ENCODE data around the gene LHFPL3. TPM values are rescaled to one million over a fixed set of nuclear protein-coding genes. Genes with fewer than 3 reads are reported as not detected.

LHFPL3 gene
- total and polyA plus RNA-seq, 2 donors (not counting 3 experiments of a cell fraction or from before 2014, with no cell fraction given) = not detected

- Histone ChIP-seq H3K9me3 (replicated peaks; ENCODE audit: control insufficient read depth, insufficient read depth, low read length) (no peaks in the 10 kb centered on the region), H3K9ac (replicated peaks; ENCODE audit: extremely low read depth, insufficient read depth, low read length) (no peak overlapping the region), H3K79me2 (ENCODE audit: control insufficient read depth, insufficient read depth, low read length) (no peaks in the 10 kb centered on the region), H3K9me1 (replicated peaks; ENCODE audit: control insufficient read depth, extremely low read depth, insufficient read depth, low read length) (no peaks in the 10 kb centered on the region), H4K20me1 (replicated peaks; ENCODE audit: control insufficient read depth, extremely low read depth, insufficient read depth, low read length) (no peaks in the 10 kb centered on the region), H3K36me3 (ENCODE audit: control insufficient read depth in 2 of 2, extremely low read depth in 1 of 2, insufficient read depth in 2 of 2, low read length in 2 of 2) (no peaks in the 10 kb centered on the region), H3K4me3 (replicated peaks in 1 of 3; ENCODE audit: insufficient read depth in 1 of 3, low read depth in 1 of 3, low read length in 3 of 3) (no peak overlapping the region), H2AFZ (ENCODE audit: low read depth, low read length) (no peak overlapping the region), H3K4me2 (ENCODE audit: insufficient read depth, low read length) (no peak overlapping the region), H3K27me3 (ENCODE audit: control insufficient read depth in 2 of 2, insufficient read depth in 2 of 2, low read length in 2 of 2) (no peaks in the 10 kb centered on the region), H3K27ac (ENCODE audit: insufficient read depth, low read depth, low read length) (no peak overlapping the region), H3K4me1 (ENCODE audit: control insufficient read depth, extremely low read depth, insufficient read depth, low read length) (no peaks in the 10 kb centered on the region)
- ChIA-PET POLR2A (no interaction called here), CTCF (no interaction called here)
- no TSS peak for BruUV-seq (replicated peaks)
- TF ChIP-seq EZH2 (IDR thresholded peaks at IDR 0.05; ENCODE audit: borderline replicate concordance, low read depth, low read length, severe bottlenecking) (no peak), MAX (IDR thresholded peaks at IDR 0.05; ENCODE audit: insufficient read depth, insufficient read length) (no peak), GATA2 (IDR thresholded peaks at IDR 0.05; ENCODE audit: insufficient read depth, insufficient read length, low read depth, low read length) (no peak)
- FAIRE-seq (no peak), DNase-seq (ENCODE audit: low read depth, low spot score) (no peak)
- dilution Hi-C loops (cut with MboI; ENCODE audit: extremely low pct_ligation_motif_present, low sequenced_read_pairs) (no loop called here), intact Hi-C loops (cut with micrococcal nuclease) (no loop called here)
These were observed 122.5 kb downstream of the LHFPL3 start for GRCh38 chr7:104450861-104451260.

- Histone ChIP-seq H4K20me1 (replicated peaks; ENCODE audit: control insufficient read depth, extremely low read depth, insufficient read depth, low read length) (no peaks in the 10 kb centered on the region), H3K27ac (ENCODE audit: insufficient read depth, low read depth, low read length) (no peak overlapping the region), H2AFZ (ENCODE audit: low read depth, low read length) (no peak overlapping the region), H3K9me1 (replicated peaks; ENCODE audit: control insufficient read depth, extremely low read depth, insufficient read depth, low read length) (no peaks in the 10 kb centered on the region), H3K36me3 (ENCODE audit: control insufficient read depth in 2 of 2, extremely low read depth in 1 of 2, insufficient read depth in 2 of 2, low read length in 2 of 2) (no peaks in the 10 kb centered on the region), H3K4me2 (ENCODE audit: insufficient read depth, low read length) (no peak overlapping the region), H3K9me3 (replicated peaks; ENCODE audit: control insufficient read depth, insufficient read depth, low read length) (no peaks in the 10 kb centered on the region), H3K27me3 (ENCODE audit: control insufficient read depth in 2 of 2, insufficient read depth in 2 of 2, low read length in 2 of 2) (no peaks in the 10 kb centered on the region), H3K79me2 (ENCODE audit: control insufficient read depth, insufficient read depth, low read length) (no peaks in the 10 kb centered on the region), H3K4me3 (replicated peaks in 1 of 3; ENCODE audit: insufficient read depth in 1 of 3, low read depth in 1 of 3, low read length in 3 of 3) (no peak overlapping the region), H3K9ac (replicated peaks; ENCODE audit: extremely low read depth, insufficient read depth, low read length) (no peak overlapping the region), H3K4me1 (ENCODE audit: control insufficient read depth, extremely low read depth, insufficient read depth, low read length) (no peaks in the 10 kb centered on the region)
- ChIA-PET CTCF (no interaction called here), POLR2A (no interaction called here)
- BruUV-seq (replicated peaks) = no TSS peak
- intact Hi-C loops (cut with micrococcal nuclease) (no loop called here), dilution Hi-C loops (cut with MboI; ENCODE audit: extremely low pct_ligation_motif_present, low sequenced_read_pairs) (no loop called here)
- FAIRE-seq (no peak), DNase-seq (ENCODE audit: low read depth, low spot score) (no peak)
- TF ChIP-seq POLR2AphosphoS5 (IDR thresholded peaks at IDR 0.05; ENCODE audit: insufficient read depth, low read depth, low read length) = no peak
- no peak for TF ChIP-seq GATA2 (IDR thresholded peaks at IDR 0.05; ENCODE audit: insufficient read depth, insufficient read length, low read depth, low read length)
- TF ChIP-seq POLR2A (IDR thresholded peaks at IDR 0.05; ENCODE audit: low read depth, low read length) = no peak
- TF ChIP-seq JUN (IDR thresholded peaks at IDR 0.05; ENCODE audit: borderline replicate concordance, insufficient read depth, insufficient read length, low read depth) = no peak
- no peak for TF ChIP-seq EZH2 (IDR thresholded peaks at IDR 0.05; ENCODE audit: borderline replicate concordance, low read depth, low read length, severe bottlenecking)
- no peak for TF ChIP-seq MYC (IDR thresholded peaks at IDR 0.05; ENCODE audit: low read depth, low read length)
- no peak for TF ChIP-seq MAX (IDR thresholded peaks at IDR 0.05; ENCODE audit: insufficient read depth, insufficient read length)
- TF ChIP-seq, protein P1, sequence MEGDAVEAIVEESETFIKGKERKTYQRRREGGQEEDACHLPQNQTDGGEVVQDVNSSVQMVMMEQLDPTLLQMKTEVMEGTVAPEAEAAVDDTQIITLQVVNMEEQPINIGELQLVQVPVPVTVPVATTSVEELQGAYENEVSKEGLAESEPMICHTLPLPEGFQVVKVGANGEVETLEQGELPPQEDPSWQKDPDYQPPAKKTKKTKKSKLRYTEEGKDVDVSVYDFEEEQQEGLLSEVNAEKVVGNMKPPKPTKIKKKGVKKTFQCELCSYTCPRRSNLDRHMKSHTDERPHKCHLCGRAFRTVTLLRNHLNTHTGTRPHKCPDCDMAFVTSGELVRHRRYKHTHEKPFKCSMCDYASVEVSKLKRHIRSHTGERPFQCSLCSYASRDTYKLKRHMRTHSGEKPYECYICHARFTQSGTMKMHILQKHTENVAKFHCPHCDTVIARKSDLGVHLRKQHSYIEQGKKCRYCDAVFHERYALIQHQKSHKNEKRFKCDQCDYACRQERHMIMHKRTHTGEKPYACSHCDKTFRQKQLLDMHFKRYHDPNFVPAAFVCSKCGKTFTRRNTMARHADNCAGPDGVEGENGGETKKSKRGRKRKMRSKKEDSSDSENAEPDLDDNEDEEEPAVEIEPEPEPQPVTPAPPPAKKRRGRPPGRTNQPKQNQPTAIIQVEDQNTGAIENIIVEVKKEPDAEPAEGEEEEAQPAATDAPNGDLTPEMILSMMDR (IDR thresholded peaks at IDR 0.05; ENCODE audit: extremely low read depth in 1 of 2, insufficient read depth in 1 of 2, low read depth in 1 of 2, low read length in 2 of 2) = no peak
- no peak for TF ChIP-seq FOS (IDR thresholded peaks at IDR 0.05; ENCODE audit: borderline replicate concordance, insufficient read depth, low read length)
These were observed 124.8 kb downstream of the LHFPL3 start for GRCh38 chr7:104453190-104453589.

Measured in endothelial cell of umbilical vein (primary cell).